ENCODE measurements around the gene ARMC7.

GRCh38 chr17:75109046-75109406 lies 743 bp upstream of the ARMC7 start:
- TF ChIP-seq CTCF (IDR thresholded peaks at IDR 0.05), result no peak
- no peak for TF ChIP-seq POLR2AphosphoS5 (IDR thresholded peaks at IDR 0.05)
- no peak for TF ChIP-seq POLR2A (IDR thresholded peaks at IDR 0.05)

Measured in breast epithelium (tissue), 3 donors.